ENCODE measurements around the gene PPL.

The PPL gene

DNA sequence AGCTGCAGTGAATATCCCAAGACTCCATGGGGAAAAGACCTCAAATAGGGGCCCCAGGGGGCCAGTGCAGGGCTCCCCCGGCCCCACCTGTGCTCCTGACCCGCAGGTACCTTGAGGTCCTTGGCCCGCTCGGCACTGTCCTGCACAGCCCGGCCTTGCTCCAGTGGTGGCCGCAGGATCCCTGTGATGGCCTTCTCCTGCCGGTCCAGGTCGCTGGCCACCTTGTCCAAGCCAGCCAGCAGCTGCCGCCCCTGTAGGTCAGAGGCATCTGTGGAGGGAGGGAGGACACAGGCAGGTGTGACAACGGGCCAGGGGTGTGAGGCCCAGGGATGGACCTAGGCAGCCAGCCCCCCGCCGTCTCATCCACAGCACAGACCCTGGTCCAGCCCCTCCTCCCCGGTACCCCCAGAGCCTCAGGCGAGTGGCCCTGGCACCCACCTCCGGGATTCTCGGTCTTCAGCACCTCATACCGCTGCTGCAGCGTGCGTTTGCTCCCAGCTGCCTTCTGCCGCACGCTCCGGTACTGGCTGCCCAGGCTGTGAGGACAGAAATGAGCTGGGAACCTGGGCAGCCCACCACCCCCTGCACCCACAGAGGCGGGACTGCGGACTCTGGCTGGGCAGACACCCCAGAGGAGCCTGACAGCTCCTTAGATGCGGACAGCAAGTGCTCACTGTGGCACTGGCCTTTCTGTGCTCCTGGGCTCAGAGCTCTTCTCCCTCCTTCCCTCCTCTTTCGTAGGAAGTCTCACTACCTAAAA is 43.7 kb downstream of the PPL start:
- Histone ChIP-seq H3K4me3 (ENCODE audit: low read depth, low read length) (no peak overlapping the region), H3K4me1 (ENCODE audit: control insufficient read depth, insufficient read depth, low read length) (no peaks in the 10 kb centered on the region), H3K9me3 (ENCODE audit: control insufficient read depth, insufficient read depth, low read depth, low read length) (no peaks in the 10 kb centered on the region), H3K36me3 (ENCODE audit: control insufficient read depth in 2 of 2, insufficient read depth in 1 of 2, low read length in 2 of 2) (peaks cover 0 to 4% of the 10 kb centered on the region in 2 experiments; a peak in 1 of 3 replicates), H3K27ac (ENCODE audit: extremely low read depth, low read depth, low read length) (no peak overlapping the region)
- ChIA-PET CTCF (no interaction called here), POLR2A (interaction anchor here (0.6 to 0.9 kb wide), 2 partner anchors 10 to 36 kb away, joined by 3 to 7 read pairs; no protein-coding TSS in a partner anchor)
- no peak for TF ChIP-seq GLIS1 (tag by site-specific recombination; IDR thresholded peaks at IDR 0.05)
- TF ChIP-seq ZNF19 (tag by site-specific recombination; IDR thresholded peaks at IDR 0.05; ENCODE audit: low read depth) = no peak
- no peak for TF ChIP-seq TCF7L2 (IDR thresholded peaks at IDR 0.05; ENCODE audit: borderline replicate concordance, low read depth, low read length)
- TF ChIP-seq OSR2 (tag by site-specific recombination; IDR thresholded peaks at IDR 0.05) = no peak
- TF ChIP-seq SCRT2 (tag by site-specific recombination; IDR thresholded peaks at IDR 0.05) = no peak
- TF ChIP-seq ZNF768 (tag by site-specific recombination; IDR thresholded peaks at IDR 0.05) = no peak
- TF ChIP-seq ZNF2 (tag by site-specific recombination; IDR thresholded peaks at IDR 0.05) = no peak
- TF ChIP-seq, protein P1, sequence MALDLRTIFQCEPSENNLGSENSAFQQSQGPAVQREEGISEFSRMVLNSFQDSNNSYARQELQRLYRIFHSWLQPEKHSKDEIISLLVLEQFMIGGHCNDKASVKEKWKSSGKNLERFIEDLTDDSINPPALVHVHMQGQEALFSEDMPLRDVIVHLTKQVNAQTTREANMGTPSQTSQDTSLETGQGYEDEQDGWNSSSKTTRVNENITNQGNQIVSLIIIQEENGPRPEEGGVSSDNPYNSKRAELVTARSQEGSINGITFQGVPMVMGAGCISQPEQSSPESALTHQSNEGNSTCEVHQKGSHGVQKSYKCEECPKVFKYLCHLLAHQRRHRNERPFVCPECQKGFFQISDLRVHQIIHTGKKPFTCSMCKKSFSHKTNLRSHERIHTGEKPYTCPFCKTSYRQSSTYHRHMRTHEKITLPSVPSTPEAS (tag by site-specific recombination; IDR thresholded peaks at IDR 0.05) = no peak
- TF ChIP-seq ZNF24 (tag by site-specific recombination; IDR thresholded peaks at IDR 0.05) = no peak
- no peak for TF ChIP-seq ZFP41 (tag by site-specific recombination; IDR thresholded peaks at IDR 0.05; ENCODE audit: borderline replicate concordance)
- TF ChIP-seq ZNF677 (tag by site-specific recombination; IDR thresholded peaks at IDR 0.05) = no peak
- TF ChIP-seq, protein P2, sequence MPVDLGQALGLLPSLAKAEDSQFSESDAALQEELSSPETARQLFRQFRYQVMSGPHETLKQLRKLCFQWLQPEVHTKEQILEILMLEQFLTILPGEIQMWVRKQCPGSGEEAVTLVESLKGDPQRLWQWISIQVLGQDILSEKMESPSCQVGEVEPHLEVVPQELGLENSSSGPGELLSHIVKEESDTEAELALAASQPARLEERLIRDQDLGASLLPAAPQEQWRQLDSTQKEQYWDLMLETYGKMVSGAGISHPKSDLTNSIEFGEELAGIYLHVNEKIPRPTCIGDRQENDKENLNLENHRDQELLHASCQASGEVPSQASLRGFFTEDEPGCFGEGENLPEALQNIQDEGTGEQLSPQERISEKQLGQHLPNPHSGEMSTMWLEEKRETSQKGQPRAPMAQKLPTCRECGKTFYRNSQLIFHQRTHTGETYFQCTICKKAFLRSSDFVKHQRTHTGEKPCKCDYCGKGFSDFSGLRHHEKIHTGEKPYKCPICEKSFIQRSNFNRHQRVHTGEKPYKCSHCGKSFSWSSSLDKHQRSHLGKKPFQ (tag by site-specific recombination; IDR thresholded peaks at IDR 0.05) = no peak

DNA sequence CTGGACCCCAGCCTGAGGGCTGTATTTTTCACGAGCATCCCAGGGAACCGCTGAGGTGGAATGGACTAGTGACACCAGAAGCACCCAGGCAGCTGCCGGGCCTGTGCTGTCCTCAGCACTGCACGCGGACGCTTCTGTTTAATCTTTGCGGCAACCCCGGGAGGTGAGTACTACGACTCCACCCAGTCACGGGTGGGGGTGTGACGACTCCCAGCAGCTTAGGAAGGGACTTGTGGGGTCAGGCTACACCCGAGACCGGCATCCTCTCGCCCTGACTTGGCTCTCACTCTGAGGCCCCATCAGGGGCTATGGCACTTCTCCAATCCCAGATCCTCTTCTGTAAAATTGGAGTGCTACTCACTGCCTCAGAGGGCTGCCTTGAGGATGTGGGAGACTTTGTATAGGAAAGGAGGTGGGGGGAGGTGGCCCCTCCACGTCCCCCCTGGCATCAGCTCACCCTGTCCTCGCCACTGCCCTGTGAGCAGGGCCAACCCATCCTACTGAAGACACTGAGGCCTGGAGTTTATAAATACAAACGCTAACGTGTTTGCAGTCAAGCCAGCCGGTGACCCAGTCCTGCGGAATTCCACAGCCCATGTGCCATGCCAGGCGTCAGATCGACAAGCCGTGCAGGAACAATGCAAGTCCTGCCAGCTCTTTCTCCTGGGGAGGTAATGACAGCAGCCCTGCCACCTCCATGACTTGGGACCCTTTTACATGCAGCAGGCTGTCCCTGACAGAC is 44.4 kb downstream of the PPL start:
- Histone ChIP-seq H3K27ac (ENCODE audit: extremely low read depth, low read depth, low read length) (no peak overlapping the region), H3K9me3 (ENCODE audit: control insufficient read depth, insufficient read depth, low read depth, low read length) (no peaks in the 10 kb centered on the region), H3K4me1 (ENCODE audit: control insufficient read depth, insufficient read depth, low read length) (no peaks in the 10 kb centered on the region), H3K36me3 (ENCODE audit: control insufficient read depth in 2 of 2, insufficient read depth in 1 of 2, low read length in 2 of 2) (peaks cover 0 to 10% of the 10 kb centered on the region in 2 experiments; a peak in 1 of 3 replicates), H3K4me3 (ENCODE audit: low read depth, low read length) (no peak overlapping the region)
- POLR2A ChIA-PET = interaction anchor here (0.9 kb wide), 1 partner anchor 9 kb away, joined by 3 read pairs; no protein-coding TSS in a partner anchor
- CTCF ChIA-PET = no interaction called here
- TF ChIP-seq KLF1 (tag by site-specific recombination; IDR thresholded peaks at IDR 0.05) = peak; percentile 97
- TF ChIP-seq ZXDB (tag by site-specific recombination; IDR thresholded peaks at IDR 0.05) = no peak
- TF ChIP-seq ZNF521 (tag by site-specific recombination; IDR thresholded peaks at IDR 0.05) = no peak
- TF ChIP-seq GLIS1 (tag by site-specific recombination; IDR thresholded peaks at IDR 0.05) = peak; percentile 15; the same call in 1 of the 2 replicates
- TF ChIP-seq, protein P3, sequence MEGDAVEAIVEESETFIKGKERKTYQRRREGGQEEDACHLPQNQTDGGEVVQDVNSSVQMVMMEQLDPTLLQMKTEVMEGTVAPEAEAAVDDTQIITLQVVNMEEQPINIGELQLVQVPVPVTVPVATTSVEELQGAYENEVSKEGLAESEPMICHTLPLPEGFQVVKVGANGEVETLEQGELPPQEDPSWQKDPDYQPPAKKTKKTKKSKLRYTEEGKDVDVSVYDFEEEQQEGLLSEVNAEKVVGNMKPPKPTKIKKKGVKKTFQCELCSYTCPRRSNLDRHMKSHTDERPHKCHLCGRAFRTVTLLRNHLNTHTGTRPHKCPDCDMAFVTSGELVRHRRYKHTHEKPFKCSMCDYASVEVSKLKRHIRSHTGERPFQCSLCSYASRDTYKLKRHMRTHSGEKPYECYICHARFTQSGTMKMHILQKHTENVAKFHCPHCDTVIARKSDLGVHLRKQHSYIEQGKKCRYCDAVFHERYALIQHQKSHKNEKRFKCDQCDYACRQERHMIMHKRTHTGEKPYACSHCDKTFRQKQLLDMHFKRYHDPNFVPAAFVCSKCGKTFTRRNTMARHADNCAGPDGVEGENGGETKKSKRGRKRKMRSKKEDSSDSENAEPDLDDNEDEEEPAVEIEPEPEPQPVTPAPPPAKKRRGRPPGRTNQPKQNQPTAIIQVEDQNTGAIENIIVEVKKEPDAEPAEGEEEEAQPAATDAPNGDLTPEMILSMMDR (tag by site-specific recombination; IDR thresholded peaks at IDR 0.05) = no peak
- TF ChIP-seq ZNF768 (tag by site-specific recombination; IDR thresholded peaks at IDR 0.05) = no peak
- no peak for TF ChIP-seq ZNF416 (tag by site-specific recombination; IDR thresholded peaks at IDR 0.05)
- TF ChIP-seq ZNF561 (tag by site-specific recombination; IDR thresholded peaks at IDR 0.05; ENCODE audit: borderline replicate concordance) = no peak
- TF ChIP-seq ZNF248 (tag by site-specific recombination; IDR thresholded peaks at IDR 0.05) = no peak
- TF ChIP-seq ZNF660 (tag by site-specific recombination; IDR thresholded peaks at IDR 0.05) = no peak
- no peak for TF ChIP-seq ZNF596 (tag by site-specific recombination; IDR thresholded peaks at IDR 0.05)
- TF ChIP-seq ZNF350 (tag by site-specific recombination; IDR thresholded peaks at IDR 0.05) = no peak
- no peak for TF ChIP-seq ZNF843 (tag by site-specific recombination; IDR thresholded peaks at IDR 0.05)
- no peak for TF ChIP-seq ZNF624 (tag by site-specific recombination; IDR thresholded peaks at IDR 0.05)
- TF ChIP-seq, protein P4, sequence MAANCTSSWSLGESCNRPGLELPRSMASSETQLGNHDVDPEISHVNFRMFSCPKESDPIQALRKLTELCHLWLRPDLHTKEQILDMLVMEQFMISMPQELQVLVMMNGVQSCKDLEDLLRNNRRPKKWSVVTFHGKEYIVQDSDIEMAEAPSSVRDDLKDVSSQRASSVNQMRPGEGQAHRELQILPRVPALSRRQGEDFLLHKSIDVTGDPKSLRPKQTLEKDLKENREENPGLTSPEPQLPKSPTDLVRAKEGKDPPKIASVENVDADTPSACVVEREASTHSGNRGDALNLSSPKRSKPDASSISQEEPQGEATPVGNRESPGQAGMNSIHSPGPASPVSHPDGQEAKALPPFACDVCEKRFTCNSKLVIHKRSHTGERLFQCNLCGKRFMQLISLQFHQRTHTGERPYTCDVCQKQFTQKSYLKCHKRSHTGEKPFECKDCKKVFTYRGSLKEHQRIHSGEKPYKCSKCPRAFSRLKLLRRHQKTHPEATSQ (tag by site-specific recombination; IDR thresholded peaks at IDR 0.05) = no peak
- no peak for TF ChIP-seq ZNF585B (tag by site-specific recombination; IDR thresholded peaks at IDR 0.05)
- TF ChIP-seq ZNF629 (tag by site-specific recombination; IDR thresholded peaks at IDR 0.05) = no peak

Data from HEK293 (cell line).